Activated CD8-positive, alpha-beta T cell treated with anti-CD3 and anti-CD28 coated beads for 36 hours (primary cell): ENCODE results near the gene EFNA5. TPM values are rescaled to one million over a fixed set of nuclear protein-coding genes. Genes with fewer than 3 reads are reported as not detected.

Experiments used
- ATAC-seq: fragments of 200-7000 bp; cut with Tn5 transposase; one replicate; pipeline ENCODE4 v1.10.0; 2021; ENCODE audit warnings: mild to moderate bottlenecking, moderate library complexity
- CTCF ChIA-PET: fragments of 350-600 bp; sonication (Branson Sonifier 250); formaldehyde crosslinking; loops from one replicate; lab custom pipeline; 2021; ENCODE audit warnings: antibody characterized with exemption; lab: Charles Lee
- POLR2A ChIA-PET: fragments of 350-600 bp; sonication (Branson Sonifier 250); formaldehyde crosslinking; loops from one replicate; lab custom pipeline; 2021; ENCODE audit warnings: antibody characterized with exemption; lab: Charles Lee
- DNase-seq: peaks from one replicate; pipeline ENCODE4 v3.0.0-alpha.2; 2020
- H3K27ac Mint-ChIP-seq: one replicate; pipeline ENCODE4 v1.8.0; 2021; ENCODE audit warnings: mild to moderate bottlenecking, mixed read lengths
- H3K27me3 Mint-ChIP-seq: one replicate; pipeline ENCODE4 v1.8.0; 2021; ENCODE audit warnings: mixed read lengths
- H3K36me3 Mint-ChIP-seq: one replicate; pipeline ENCODE4 v1.8.0; 2021; ENCODE audit warnings: low read depth, mixed read lengths
- H3K4me1 Mint-ChIP-seq: one replicate; pipeline ENCODE4 v1.8.0; 2021; ENCODE audit warnings: low read depth, mixed read lengths
- H3K4me3 Mint-ChIP-seq: one replicate; pipeline ENCODE4 v1.8.0; 2021; ENCODE audit warnings: mild to moderate bottlenecking, moderate library complexity, mixed read lengths
- H3K9me3 Mint-ChIP-seq: one replicate; pipeline ENCODE4 v1.8.0; 2021; ENCODE audit warnings: mixed read lengths
- CTCF ChIP-seq: fragments of 200-600 bp; IDR thresholded peaks from one replicate; pipeline ENCODE4 v1.8.0; 2022; ENCODE audit warnings: antibody characterized with exemption, mild to moderate bottlenecking
- intact Hi-C: fragments of 100-400 bp; cut with micrococcal nuclease; formaldehyde crosslinking; loops from one replicate; pipeline ENCODE4 v1.10.0; 2022
- total RNA-seq, 2 experiments: library from RNA; stranded (reverse); gene quantifications; one replicate each; pipeline ENCODE4 v1.2.3, GENCODE V29; 2021

EFNA5 gene
- total RNA-seq, 2 experiments from 2014 or later, result not detected

- intact Hi-C loops, result no loop called here
- ChIA-PET POLR2A (interaction anchor here (0.6 kb wide), 1 partner anchor 1288 kb away, joined by 3 read pairs; no protein-coding TSS in a partner anchor), CTCF (interaction anchor here (1.9 kb wide), 1 partner anchor 169 kb away, joined by 5 read pairs; no protein-coding TSS in a partner anchor)
- TF ChIP-seq CTCF, result no peak
- no peak overlapping the region for H3K27ac Mint-ChIP-seq
- no peaks in the 10 kb centered on the region for H3K27me3 Mint-ChIP-seq
- ATAC-seq, result no peak
- no peak for DNase-seq
- H3K36me3 Mint-ChIP-seq, result no peaks in the 10 kb centered on the region
- no peaks in the 10 kb centered on the region for H3K4me1 Mint-ChIP-seq
- no peaks in the 10 kb centered on the region for H3K9me3 Mint-ChIP-seq
- no peak overlapping the region for H3K4me3 Mint-ChIP-seq
Observed at GRCh38 chr5:107403228-107403953, 267.3 kb downstream of the EFNA5 start.

- H3K27ac Mint-ChIP-seq, result no peak overlapping the region
- no peak for ATAC-seq
- peaks cover 4% of the 10 kb centered on the region for H3K27me3 Mint-ChIP-seq
- POLR2A ChIA-PET, result no interaction called here
- intact Hi-C loops, result no loop called here
- no peak for TF ChIP-seq CTCF
- H3K36me3 Mint-ChIP-seq, result no peaks in the 10 kb centered on the region
- DNase-seq, result no peak
- no peak overlapping the region for H3K4me3 Mint-ChIP-seq
- CTCF ChIA-PET, result no interaction called here
- H3K9me3 Mint-ChIP-seq, result no peaks in the 10 kb centered on the region
- H3K4me1 Mint-ChIP-seq, result no peaks in the 10 kb centered on the region
Observed at GRCh38 chr5:107402434-107403227, 268.1 kb downstream of the EFNA5 start.

- H3K4me3 Mint-ChIP-seq, result no peak overlapping the region
- ATAC-seq, result peak; percentile 13
Observed at GRCh38 chr5:107401470-107402122, 269.1 kb downstream of the EFNA5 start.

GRCh38 chr5:107400328-107400727 is 270.4 kb downstream of the EFNA5 start:
- Mint-ChIP-seq H3K9me3 (no peaks in the 10 kb centered on the region), H3K36me3 (no peaks in the 10 kb centered on the region), H3K27ac (no peak overlapping the region), H3K4me1 (no peaks in the 10 kb centered on the region), H3K4me3 (no peak overlapping the region), H3K27me3 (peaks cover 7% of the 10 kb centered on the region)
- intact Hi-C loops, result no loop called here
- POLR2A ChIA-PET, result no interaction called here
- no peak for DNase-seq
- no peak for TF ChIP-seq CTCF
- ATAC-seq, result no peak
- CTCF ChIA-PET, result no interaction called here

More at GRCh38 chr5:107401470-107402122, 269.1 kb downstream of the EFNA5 start:
- no peak overlapping the region for H3K27ac Mint-ChIP-seq
- TF ChIP-seq CTCF, result no peak
- H3K36me3 Mint-ChIP-seq, result no peaks in the 10 kb centered on the region
- DNase-seq, result no peak
- H3K4me1 Mint-ChIP-seq, result no peaks in the 10 kb centered on the region
- H3K9me3 Mint-ChIP-seq, result no peaks in the 10 kb centered on the region
- H3K27me3 Mint-ChIP-seq, result peaks cover 5% of the 10 kb centered on the region
- CTCF ChIA-PET, result no interaction called here
- intact Hi-C loops, result no loop called here
- POLR2A ChIA-PET, result no interaction called here
